GM23248 (cell line): ENCODE data around the gene ALOX15. TPM values are rescaled to one million over a fixed set of nuclear protein-coding genes. Genes with fewer than 3 reads are reported as not detected.

Experiments
- DNase-seq: peaks from one replicate; pipeline ENCODE4 v3.0.0-alpha.2; 2015
- H2AFZ ChIP-seq: fragments of 200-600 bp; sonication (generic); 2 replicates; pipeline ENCODE4 v1.6.1; 2016; ENCODE audit warnings: antibody characterized with exemption
- H3F3A ChIP-seq: fragments of 200-600 bp; sonication (generic); 2 replicates; pipeline ENCODE4 v1.6.1; 2016; ENCODE audit warnings: mild to moderate bottlenecking, antibody characterized with exemption, mixed run types; ENCODE audit not compliant: insufficient read depth
- H3K27ac ChIP-seq: fragments of 200-600 bp; sonication (generic); 2 replicates; pipeline ENCODE4 v1.5.1; 2016; ENCODE audit warnings: mild to moderate bottlenecking
- H3K27me3 ChIP-seq: fragments of 200-600 bp; sonication (generic); replicated peaks from 2 replicates; pipeline ENCODE4 v1.6.1; 2016; ENCODE audit warnings: mild to moderate bottlenecking; ENCODE audit not compliant: insufficient read depth
- H3K36me3 ChIP-seq: fragments of 200-600 bp; sonication (generic); 2 replicates; pipeline ENCODE4 v1.6.1; 2016; ENCODE audit warnings: low read depth, mild to moderate bottlenecking
- H3K4me1 ChIP-seq: fragments of 200-600 bp; sonication (generic); 2 replicates; pipeline ENCODE4 v1.6.1; 2016; ENCODE audit warnings: mild to moderate bottlenecking; ENCODE audit not compliant: insufficient read depth
- H3K4me2 ChIP-seq: fragments of 200-600 bp; sonication (generic); one replicate; pipeline ENCODE4 v1.6.1; 2016; ENCODE audit warnings: mild to moderate bottlenecking; ENCODE audit not compliant: unreplicated experiment
- H3K4me3 ChIP-seq: fragments of 200-600 bp; sonication (generic); 2 replicates; pipeline ENCODE4 v1.5.1; 2016; ENCODE audit warnings: mild to moderate bottlenecking
- H3K79me2 ChIP-seq: fragments of 200-600 bp; sonication (generic); 2 replicates; pipeline ENCODE4 v1.6.1; 2016; ENCODE audit warnings: mild to moderate bottlenecking; ENCODE audit not compliant: insufficient read depth
- H3K9ac ChIP-seq: fragments of 200-600 bp; sonication (generic); 2 replicates; pipeline ENCODE4 v1.6.1; 2016; ENCODE audit warnings: mild to moderate bottlenecking
- H3K9me2 ChIP-seq: fragments of 200-600 bp; sonication (generic); 2 replicates; pipeline ENCODE4 v1.6.1; 2016; ENCODE audit warnings: mixed run types, mild to moderate bottlenecking, moderate library complexity; ENCODE audit not compliant: insufficient read depth
- H3K9me3 ChIP-seq: fragments of 200-600 bp; sonication (generic); one replicate; pipeline ENCODE4 v1.6.1; 2017; ENCODE audit warnings: low read depth
- H4K20me1 ChIP-seq: fragments of 200-600 bp; sonication (generic); 2 replicates; pipeline ENCODE4 v1.6.0; 2016; ENCODE audit not compliant: insufficient read depth
- EZH2 ChIP-seq: fragments of 200-600 bp; sonication (generic); IDR thresholded peaks from 2 replicates; pipeline ENCODE4 v1.6.1; 2018; ENCODE audit warnings: antibody characterized with exemption, mild to moderate bottlenecking; ENCODE audit not compliant: insufficient read depth, poor library complexity, severe bottlenecking
- EZH2phosphoT487 ChIP-seq: fragments of 200-600 bp; sonication (generic); IDR thresholded peaks from 2 replicates; pipeline ENCODE4 v1.6.1; 2018; ENCODE audit warnings: antibody characterized with exemption, moderate library complexity, mild to moderate bottlenecking, low read depth; ENCODE audit not compliant: insufficient read depth
- WGBS, 2 experiments: methylation state at CpG; one replicate each; pipeline ENCODE4 v1.1.6; 2015 to 2017; ENCODE audit warnings: low lambda C conversion rate in 2 of 2, low coverage in 1 of 2; ENCODE audit errors: missing lambda C conversion rate in 2 of 2; 5-methylcytosine and 5-hydroxymethylcytosine counted together
- in situ Hi-C: fragments of 300-500 bp; cut with MboI; formaldehyde crosslinking; loops from 2 replicates; pipeline ENCODE4 v1.15.0; 2020
- polyA plus RNA-seq: library from polyadenylated mRNA; unstranded; fragments of >200 nt; fragmentation: Nextera tagmentation; extraction: Ambion mirVana; gene quantifications from 2 replicates; pipeline ENCODE4 v1.2.1, GENCODE V29; 2016
- total RNA-seq: library from RNA; depleted of rRNA; stranded (reverse); fragments of >200 nt; shearing (Covaris generic); gene quantifications from 2 replicates; pipeline ENCODE4 v1.2.3, GENCODE V29; 2014

Gene ALOX15
- total and polyA plus RNA-seq, 2 experiments from 2014 or later = not detected

DNA sequence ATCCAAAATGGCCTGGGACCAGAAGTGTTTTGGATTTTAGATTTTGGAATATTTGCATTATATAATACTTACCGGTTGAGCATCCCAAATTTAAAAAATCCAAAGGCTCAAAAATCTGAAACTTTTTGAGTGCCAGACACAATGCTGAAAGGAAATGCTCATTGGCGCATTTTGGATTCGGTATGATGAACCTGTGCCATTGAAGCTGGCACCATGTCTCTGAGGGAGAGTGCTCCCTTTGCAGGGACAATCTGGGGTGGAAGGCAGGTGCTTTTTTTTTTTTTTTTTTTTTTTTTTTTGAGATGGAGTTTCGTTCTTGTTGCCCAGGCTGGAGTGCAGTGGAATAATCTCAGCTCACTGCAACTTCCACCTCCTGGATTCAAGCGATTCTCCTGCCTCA is 39.4 kb downstream of the ALOX15 start:
- H3K36me3 ChIP-seq = no peaks in the 10 kb centered on the region
- in situ Hi-C loops = no loop called here
- H3K9ac ChIP-seq = no peak overlapping the region
- no peaks in the 10 kb centered on the region for H3F3A ChIP-seq
- H3K4me3 ChIP-seq = no peak overlapping the region
- H3K4me1 ChIP-seq = no peaks in the 10 kb centered on the region
- H3K4me2 ChIP-seq = no peak overlapping the region
- H3K9me2 ChIP-seq = no peaks in the 10 kb centered on the region
- peaks cover 33% of the 10 kb centered on the region for H3K27me3 ChIP-seq
- WGBS, 2 experiments = 65% methylated on average over 5 of the region's 5 CpGs
- no peak for DNase-seq
- no peak overlapping the region for H2AFZ ChIP-seq
- TF ChIP-seq EZH2 (no peak), EZH2phosphoT487 (no peak)
- no peaks in the 10 kb centered on the region for H4K20me1 ChIP-seq
- no peaks in the 10 kb centered on the region for H3K79me2 ChIP-seq
- H3K27ac ChIP-seq = no peak overlapping the region
- no peaks in the 10 kb centered on the region for H3K9me3 ChIP-seq

DNA sequence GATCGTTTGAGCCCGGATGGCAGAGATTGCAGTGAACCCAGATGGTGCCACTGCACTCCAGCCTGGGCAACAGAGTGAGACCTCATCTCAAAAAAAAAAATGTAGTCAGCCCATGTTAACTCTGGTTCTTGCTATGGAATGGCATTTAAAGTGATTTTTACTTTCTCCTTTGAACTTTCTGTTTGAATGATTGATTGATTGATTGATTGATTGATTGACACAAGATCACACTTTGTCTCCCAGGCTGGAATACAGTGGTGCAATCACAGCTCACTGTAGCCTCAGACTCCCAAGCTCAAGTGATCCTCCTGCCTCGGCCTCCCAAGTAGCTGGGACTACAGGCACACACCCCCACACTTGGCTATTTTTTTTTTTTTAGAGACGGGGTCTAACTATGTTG is 40.2 kb downstream of the ALOX15 start:
- no peak for DNase-seq
- H3K4me3 ChIP-seq = no peak overlapping the region
- peaks cover 28% of the 10 kb centered on the region for H3K27me3 ChIP-seq
- no peak for TF ChIP-seq EZH2phosphoT487
- no peak for TF ChIP-seq EZH2
- H3K4me1 ChIP-seq = no peaks in the 10 kb centered on the region
- H3K27ac ChIP-seq = no peak overlapping the region
- no peaks in the 10 kb centered on the region for H4K20me1 ChIP-seq
- H3K79me2 ChIP-seq = no peaks in the 10 kb centered on the region
- H3F3A ChIP-seq = no peaks in the 10 kb centered on the region
- no peak overlapping the region for H3K4me2 ChIP-seq
- no peak overlapping the region for H3K9ac ChIP-seq
- H3K9me2 ChIP-seq = no peaks in the 10 kb centered on the region
- H3K9me3 ChIP-seq = no peaks in the 10 kb centered on the region
- in situ Hi-C loops = no loop called here
- WGBS, 2 experiments = 89 to 100% methylated on average over 3 to 4 of the region's 4 CpGs
- no peak overlapping the region for H2AFZ ChIP-seq
- no peaks in the 10 kb centered on the region for H3K36me3 ChIP-seq

DNA sequence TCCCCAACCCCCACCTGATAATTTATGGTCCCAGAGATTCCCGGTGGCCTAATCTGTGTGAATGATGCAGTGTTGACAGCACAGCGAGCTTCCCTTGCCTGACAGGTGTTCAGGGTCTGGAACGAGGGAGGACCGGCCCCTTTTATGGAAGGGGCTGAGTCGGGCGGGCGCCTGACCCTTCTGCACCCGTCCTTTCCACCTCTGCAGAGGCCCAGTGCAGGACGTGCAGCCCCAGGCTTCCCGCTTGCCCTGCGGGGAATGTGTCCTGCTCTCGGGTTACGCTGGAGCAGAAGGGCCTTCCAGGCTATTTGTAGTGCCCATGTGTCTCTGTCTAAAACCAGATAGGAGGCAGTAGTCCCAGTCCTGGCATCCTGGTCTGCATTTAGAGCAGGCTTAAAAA is 40.9 kb downstream of the ALOX15 start:
- WGBS, 2 experiments = 74 to 88% methylated on average over 6 to 13 of the region's 13 CpGs
- Histone ChIP-seq H3K9ac (no peak overlapping the region), H2AFZ (no peak overlapping the region), H3K4me2 (no peak overlapping the region), H3K4me3 (no peak overlapping the region), H3K27me3 (peaks cover 28% of the 10 kb centered on the region), H3K27ac (no peak overlapping the region), H3K79me2 (no peaks in the 10 kb centered on the region), H3K36me3 (no peaks in the 10 kb centered on the region), H3K4me1 (no peaks in the 10 kb centered on the region), H3K9me2 (no peaks in the 10 kb centered on the region), H4K20me1 (no peaks in the 10 kb centered on the region), H3K9me3 (no peaks in the 10 kb centered on the region), H3F3A (no peaks in the 10 kb centered on the region)
- TF ChIP-seq EZH2 (no peak), EZH2phosphoT487 (no peak)
- in situ Hi-C loops = no loop called here
- no peak for DNase-seq

DNA sequence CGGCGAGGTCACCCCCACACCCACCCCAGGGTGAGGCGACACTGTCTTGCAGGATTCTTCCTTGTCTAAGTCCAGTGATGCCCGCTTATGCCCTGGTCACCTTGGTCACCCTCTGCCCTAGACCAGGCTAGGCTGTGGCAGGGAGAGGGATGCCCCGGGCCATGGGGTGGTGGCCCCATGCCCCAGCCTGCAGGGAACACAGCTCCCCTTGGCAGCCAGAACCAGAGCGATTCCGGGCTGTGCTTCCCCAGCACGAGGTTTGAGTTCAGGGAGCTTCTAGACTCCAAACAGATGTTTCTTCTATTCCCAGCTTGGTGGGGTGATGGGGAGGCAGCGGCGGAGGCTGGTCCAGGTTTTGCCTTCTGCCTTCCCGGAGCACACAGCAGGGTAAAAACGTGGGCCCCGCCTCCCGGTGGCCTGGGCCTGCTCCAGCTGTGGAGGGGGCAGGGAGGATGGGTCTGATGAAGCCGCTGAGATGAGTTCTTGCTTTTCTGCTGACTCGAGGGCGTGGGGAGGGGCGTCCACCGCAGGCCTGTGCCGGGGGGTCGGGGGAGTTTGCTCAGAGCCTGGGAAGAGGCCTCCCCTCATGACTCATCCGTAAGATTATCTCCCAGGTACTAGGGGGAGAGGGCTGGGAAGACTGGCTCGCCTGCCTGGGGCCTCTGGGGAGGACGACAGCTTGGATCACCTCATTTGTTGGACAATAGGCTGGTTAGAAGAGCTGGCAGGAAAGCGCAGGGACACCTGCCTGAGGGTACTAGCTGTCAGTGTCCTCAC is 41.8 kb downstream of the ALOX15 start:
- no peaks in the 10 kb centered on the region for H3K36me3 ChIP-seq
- no peaks in the 10 kb centered on the region for H3K9me3 ChIP-seq
- no peak overlapping the region for H3K27ac ChIP-seq
- H3K9ac ChIP-seq = no peak overlapping the region
- in situ Hi-C loops = no loop called here
- H3K9me2 ChIP-seq = no peaks in the 10 kb centered on the region
- no peaks in the 10 kb centered on the region for H3K79me2 ChIP-seq
- WGBS, 2 experiments = 6% methylated on average over 19 to 25 of the region's 25 CpGs
- no peak for TF ChIP-seq EZH2
- TF ChIP-seq EZH2phosphoT487 = no peak
- no peaks in the 10 kb centered on the region for H3K4me1 ChIP-seq
- H3F3A ChIP-seq = no peaks in the 10 kb centered on the region
- no peak for DNase-seq
- no peak overlapping the region for H2AFZ ChIP-seq
- peaks cover 24% of the 10 kb centered on the region for H3K27me3 ChIP-seq
- no peaks in the 10 kb centered on the region for H4K20me1 ChIP-seq
- no peak overlapping the region for H3K4me2 ChIP-seq
- H3K4me3 ChIP-seq = no peak overlapping the region
